ENCODE measurements around the gene DHRS4L2. TPM values are rescaled to one million over a fixed set of nuclear protein-coding genes. Genes with fewer than 3 reads are reported as not detected.
A peak's percentile ranks its signal among the peaks of the same experiment; 100 is the strongest.
"Not testable (repeated sequence)": the region's sequence is repeated elsewhere in the genome, so short reads cannot be mapped to it uniquely, and the experiment has no call there.

The DHRS4L2 gene
- total RNA-seq, 8 experiments from 2014 or later = 2.2 to 38.3 (median 7.0) TPM

- H3K4me1 ChIP-seq (replicated peaks in 1 of 2); H3K27ac ChIP-seq; ATAC-seq (replicated peaks in 6 of 8): not testable (repeated sequence)
- WGBS, 10 experiments = 0 to 80% (median 65%) methylated on average over 1 to 9 of the region's 10 CpGs; no CpG with 5 or more reads in 2 of the 10 experiments
- H3K4me3 ChIP-seq = peak overlapping the region in 3 of 5 donors; percentile 25 to 39 (median 37)
- in situ Hi-C loops (cut with MboI; ENCODE audit: low pct_unique_long_range_greater_than_20kb in 2 of 9, low sequenced_read_pairs in 9 of 9, unreplicated experiment in 9 of 9) = loop anchor here in 1 of 9 experiments (10.0 kb wide), 1 partner anchor 52 kb away; the partner anchor contains the start of gene DHRS4L2
Observed at GRCh38 chr14:24036963-24037657, 48.4 kb downstream of the DHRS4L2 start.

- 38 to 90% (median 84%) methylated on average over 3 to 13 of the region's 14 CpGs; no CpG with 5 or more reads in 5 of the 10 experiments for WGBS, 10 experiments
- no peak for ATAC-seq (replicated peaks in 6 of 8)
- Histone ChIP-seq H3K4me1 (replicated peaks in 1 of 2) (peaks cover 3 to 4% of the 10 kb centered on the region in 2 donors), H3K4me3 (no peak overlapping the region), H3K27ac (no peak overlapping the region)
- in situ Hi-C loops (cut with MboI; ENCODE audit: low pct_unique_long_range_greater_than_20kb in 2 of 9, low sequenced_read_pairs in 9 of 9, unreplicated experiment in 9 of 9) = loop anchor here in 1 of 9 experiments (10.0 kb wide), 1 partner anchor 53 kb away; the partner anchor contains the start of gene DHRS4L2
Observed at GRCh38 chr14:24037658-24038037, 48.9 kb downstream of the DHRS4L2 start.

GRCh38 chr14:24038686-24039085 lies 50.0 kb downstream of the DHRS4L2 start:
- 17 to 100% (median 90%) methylated on average over 1 to 2 of the region's 2 CpGs; no CpG with 5 or more reads in 3 of the 10 experiments for WGBS, 10 experiments
- H3K4me3 ChIP-seq = no peak overlapping the region
- peaks cover 3 to 4% of the 10 kb centered on the region in 2 donors for H3K4me1 ChIP-seq (replicated peaks in 1 of 2)
- no peak for ATAC-seq (replicated peaks in 6 of 8)
- no peak overlapping the region for H3K27ac ChIP-seq
- in situ Hi-C loops (cut with MboI; ENCODE audit: low pct_unique_long_range_greater_than_20kb in 2 of 9, low sequenced_read_pairs in 9 of 9, unreplicated experiment in 9 of 9) = loop anchor here in 1 of 9 experiments (10.0 kb wide), 1 partner anchor 54 kb away; the partner anchor contains the start of gene DHRS4L2

GRCh38 chr14:24040692-24041091 lies 52.0 kb downstream of the DHRS4L2 start:
- in situ Hi-C loops (cut with MboI; ENCODE audit: low pct_unique_long_range_greater_than_20kb in 2 of 9, low sequenced_read_pairs in 9 of 9, unreplicated experiment in 9 of 9) = no loop called here
- 0 to 80% (median 12%) methylated on average over 1 to 2 of the region's 2 CpGs; no CpG with 5 or more reads in 3 of the 10 experiments for WGBS, 10 experiments
- H3K4me3 ChIP-seq = no peak overlapping the region
- no peak for ATAC-seq (replicated peaks in 6 of 8)
- no peak overlapping the region for H3K27ac ChIP-seq
- peaks cover 2 to 3% of the 10 kb centered on the region in 2 donors for H3K4me1 ChIP-seq (replicated peaks in 1 of 2)

- in situ Hi-C loops (cut with MboI; ENCODE audit: low pct_unique_long_range_greater_than_20kb in 2 of 9, low sequenced_read_pairs in 9 of 9, unreplicated experiment in 9 of 9) = no loop called here
- ATAC-seq (replicated peaks in 6 of 8) = no peak
- H3K4me3 ChIP-seq = no peak overlapping the region
- H3K4me1 ChIP-seq (replicated peaks in 1 of 2) = no peaks in the 10 kb centered on the region
- no peak overlapping the region for H3K27ac ChIP-seq
- 0 to 83% (median 35%) methylated on average over 1 to 3 of the region's 5 CpGs; no CpG with 5 or more reads in 3 of the 10 experiments for WGBS, 10 experiments
Observed at GRCh38 chr14:24042746-24043145, 54.0 kb downstream of the DHRS4L2 start.

GRCh38 chr14:24049002-24049401 lies 60.3 kb downstream of the DHRS4L2 start:
- not testable (repeated sequence) for ATAC-seq (replicated peaks in 6 of 8)
- WGBS, 10 experiments = 83% methylated on average over 1 of the region's 2 CpGs; no CpG with 5 or more reads in 9 of the 10 experiments

GRCh38 chr14:24050753-24051152 lies 62.0 kb downstream of the DHRS4L2 start:
- in situ Hi-C loops (cut with MboI; ENCODE audit: low pct_unique_long_range_greater_than_20kb in 2 of 9, low sequenced_read_pairs in 9 of 9, unreplicated experiment in 9 of 9); ATAC-seq (replicated peaks in 6 of 8); H3K27ac ChIP-seq: not testable (repeated sequence)
- H3K4me1 ChIP-seq (replicated peaks in 1 of 2) = peaks cover 9 to 12% of the 10 kb centered on the region in 2 donors
- WGBS, 10 experiments = 63 to 100% (median 100%) methylated on average over 1 to 4 of the region's 8 CpGs; no CpG with 5 or more reads in 6 of the 10 experiments
- peak overlapping the region in 2 of 5 donors; percentile 55 to 69 for H3K4me3 ChIP-seq

More at GRCh38 chr14:24049002-24049401, 60.3 kb downstream of the DHRS4L2 start:
- peaks cover 9 to 12% of the 10 kb centered on the region in 2 donors for H3K4me1 ChIP-seq (replicated peaks in 1 of 2)
- in situ Hi-C loops (cut with MboI; ENCODE audit: low pct_unique_long_range_greater_than_20kb in 2 of 9, low sequenced_read_pairs in 9 of 9, unreplicated experiment in 9 of 9); H3K4me3 ChIP-seq; H3K27ac ChIP-seq: not testable (repeated sequence)

- ATAC-seq (replicated peaks in 6 of 8) = peak; percentile 48 to 67 (median 60)
- in situ Hi-C loops (cut with MboI; ENCODE audit: low pct_unique_long_range_greater_than_20kb in 2 of 9, low sequenced_read_pairs in 9 of 9, unreplicated experiment in 9 of 9) = no loop called here
Observed at GRCh38 chr14:24051176-24051788, 62.6 kb downstream of the DHRS4L2 start.

GRCh38 chr14:24051789-24052655 lies 63.3 kb downstream of the DHRS4L2 start, which contains the start of gene CARMIL3:
Gene CARMIL3, plus strand, starts transcription at chr14:24052009. Its CDS starts 145 bp downstream, at chr14:24052154.
- peak within 1 kb of the TSS; percentile 83 to 89 for H3K27ac ChIP-seq
- ATAC-seq (replicated peaks in 6 of 8) = peak; percentile 71 to 89 (median 86)
- 0 to 20% (median 1%) methylated on average over 1 to 10 of the region's 92 CpGs; no CpG with 5 or more reads in 6 of the 10 experiments for WGBS, 10 experiments
- H3K4me3 ChIP-seq = peak within 1 kb of the TSS; percentile 55 to 91 (median 60)
- in situ Hi-C loops (cut with MboI; ENCODE audit: low pct_unique_long_range_greater_than_20kb in 2 of 9, low sequenced_read_pairs in 9 of 9, unreplicated experiment in 9 of 9) = no loop called here
- H3K4me1 ChIP-seq (replicated peaks in 1 of 2) = peaks cover 9 to 12% of the 10 kb centered on the region in 2 donors

More at GRCh38 chr14:24051176-24051788, 62.6 kb downstream of the DHRS4L2 start:
- Histone ChIP-seq H3K27ac (peak overlapping the region; percentile 83 to 89), H3K4me1 (replicated peaks in 1 of 2) (peaks cover 9 to 12% of the 10 kb centered on the region in 2 donors), H3K4me3 (peak overlapping the region; percentile 55 to 91 (median 60))
- 0 to 50% (median 16%) methylated on average over 2 to 3 of the region's 20 CpGs; no CpG with 5 or more reads in 6 of the 10 experiments for WGBS, 10 experiments

GRCh38 chr14:24052656-24053547 lies 64.2 kb downstream of the DHRS4L2 start:
- WGBS, 10 experiments = 17 to 100% (median 74%) methylated on average over 1 to 7 of the region's 20 CpGs; no CpG with 5 or more reads in 4 of the 10 experiments
- Histone ChIP-seq H3K4me1 (replicated peaks in 1 of 2) (peaks cover 9 to 12% of the 10 kb centered on the region in 2 donors), H3K27ac (peak overlapping the region; percentile 83 to 89), H3K4me3 (peak overlapping the region; percentile 55 to 91 (median 60))
- peak in 2 of 8 experiments; percentile 16 to 20 for ATAC-seq (replicated peaks in 6 of 8)
- in situ Hi-C loops (cut with MboI; ENCODE audit: low pct_unique_long_range_greater_than_20kb in 2 of 9, low sequenced_read_pairs in 9 of 9, unreplicated experiment in 9 of 9) = no loop called here

GRCh38 chr14:24053548-24054323 lies 65.0 kb downstream of the DHRS4L2 start:
- Histone ChIP-seq H3K4me3 (no peak overlapping the region), H3K4me1 (replicated peaks in 1 of 2) (peaks cover 13 to 15% of the 10 kb centered on the region in 2 donors), H3K27ac (no peak overlapping the region)
- WGBS, 10 experiments = 41 to 100% (median 88%) methylated on average over 1 to 4 of the region's 10 CpGs; no CpG with 5 or more reads in 3 of the 10 experiments
- in situ Hi-C loops (cut with MboI; ENCODE audit: low pct_unique_long_range_greater_than_20kb in 2 of 9, low sequenced_read_pairs in 9 of 9, unreplicated experiment in 9 of 9) = no loop called here
- no peak for ATAC-seq (replicated peaks in 6 of 8)
